HG02588 (cell line): ENCODE results near the gene STK25.

Source experiments
- ATAC-seq: cut with Tn5 transposase; IDR thresholded peaks from one replicate; pipeline ENCODE4 v1.9.1; 2021; ENCODE audit warnings: mild to moderate bottlenecking, moderate library complexity; ENCODE audit not compliant: unreplicated experiment

Gene STK25

DNA sequence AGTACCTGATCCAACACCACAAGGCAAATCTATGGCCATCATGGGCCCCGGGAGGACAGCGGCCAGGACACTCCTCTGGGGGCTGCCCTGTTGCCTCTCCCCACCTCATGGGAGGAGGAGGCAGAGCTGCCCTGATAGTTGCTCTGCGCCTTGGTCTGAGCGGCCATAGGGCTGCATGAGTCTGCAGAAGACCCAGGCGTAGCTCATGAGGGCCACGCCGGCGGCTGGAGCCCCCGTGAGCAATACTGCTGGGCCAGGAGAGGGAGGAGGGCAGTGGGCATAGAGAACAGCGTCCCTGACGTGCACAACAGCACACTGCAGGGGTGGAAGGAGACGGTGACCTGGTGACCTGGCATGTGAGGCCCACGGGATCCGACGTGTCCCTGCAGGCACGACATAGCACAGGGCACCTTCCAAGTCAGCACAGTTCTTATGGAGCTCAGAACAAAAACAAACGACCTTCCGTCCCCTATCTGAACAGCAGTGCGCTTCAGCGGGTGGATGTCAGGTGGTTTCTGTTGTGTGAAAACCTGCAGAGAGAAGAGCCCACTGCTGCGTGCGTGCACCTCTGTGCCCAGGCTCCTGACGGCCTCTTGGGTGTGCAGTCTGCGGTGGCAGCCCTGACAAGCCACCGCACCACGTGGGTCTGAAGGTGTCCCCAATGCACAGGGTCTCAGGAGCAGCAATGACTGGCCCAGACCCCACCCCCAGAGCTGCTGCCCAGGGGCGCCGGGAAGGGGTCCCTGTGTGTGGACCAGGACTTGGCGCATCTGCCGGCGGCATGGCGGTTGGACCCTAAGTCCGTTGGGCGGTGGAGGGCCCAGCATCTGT lies 13.0 kb downstream of the STK25 start:
- no peak for ATAC-seq

DNA sequence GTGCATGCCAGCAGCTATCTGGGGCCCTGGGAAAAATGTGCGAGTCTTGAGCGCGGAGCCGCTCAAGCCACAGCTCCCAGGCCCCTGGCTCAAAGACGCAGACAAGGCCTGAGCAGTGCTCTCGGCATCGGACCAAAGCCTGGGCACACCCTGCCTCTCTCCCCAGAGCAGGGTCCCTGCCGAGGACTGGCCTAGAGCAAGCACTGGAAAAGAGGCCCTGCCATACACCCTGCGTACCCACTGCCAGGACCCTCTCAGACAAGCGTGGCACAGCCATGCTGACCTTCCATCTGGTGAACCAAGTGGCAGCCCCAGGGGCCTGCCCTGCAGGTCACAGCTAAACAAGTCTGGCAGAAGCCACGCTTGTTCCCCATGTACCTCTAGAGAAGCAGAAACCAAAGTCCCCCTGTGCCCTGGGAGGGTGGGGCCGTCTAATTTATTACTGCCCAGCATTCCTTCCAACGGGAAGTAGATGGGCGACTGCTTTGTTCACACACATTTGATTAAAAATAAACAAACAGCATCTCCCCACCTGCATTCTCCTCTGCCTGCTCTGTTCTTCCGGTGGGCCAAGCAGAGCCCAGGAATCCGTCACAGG lies 14.0 kb downstream of the STK25 start:
- no peak for ATAC-seq

DNA sequence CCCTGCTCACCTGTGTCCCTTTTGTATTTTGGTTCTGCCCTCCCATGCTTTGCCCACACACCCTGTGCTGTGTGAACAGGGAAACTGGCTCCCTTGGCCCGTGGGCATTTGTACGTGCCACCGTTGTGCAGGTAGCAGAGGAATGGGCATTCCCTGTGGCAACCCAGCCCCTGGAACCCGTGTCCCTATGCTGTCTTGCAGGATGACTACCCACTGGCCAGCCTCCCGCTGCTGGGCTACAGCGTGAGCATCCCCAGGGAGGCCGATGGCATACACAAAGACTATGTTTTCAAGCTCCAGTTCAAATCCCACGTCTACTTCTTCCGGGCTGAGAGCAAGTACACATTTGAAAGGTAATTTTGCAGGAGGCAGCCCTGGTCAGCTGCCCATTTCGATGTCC lies 15.3 kb downstream of the STK25 start:
- ATAC-seq: no peak

DNA sequence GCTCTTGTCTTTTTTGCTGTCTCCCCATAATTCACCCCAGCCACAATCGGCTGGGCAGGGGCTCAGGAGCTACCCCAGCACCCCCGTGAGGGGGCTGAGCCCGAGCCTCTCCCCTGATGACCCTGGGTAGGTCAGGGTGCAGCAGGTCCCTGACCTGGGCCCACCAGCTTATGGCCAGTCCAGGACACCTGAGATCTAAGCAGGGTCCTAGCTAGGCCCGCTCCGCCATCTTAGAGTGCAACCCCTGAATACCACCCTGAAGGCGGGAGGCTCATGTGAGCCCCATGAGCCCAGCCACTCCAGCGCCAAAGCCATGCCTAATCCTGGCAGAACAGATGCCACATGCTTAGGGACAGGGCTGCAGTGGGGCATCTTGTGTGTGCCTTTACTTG lies 16.2 kb downstream of the STK25 start:
- ATAC-seq: no peak

DNA sequence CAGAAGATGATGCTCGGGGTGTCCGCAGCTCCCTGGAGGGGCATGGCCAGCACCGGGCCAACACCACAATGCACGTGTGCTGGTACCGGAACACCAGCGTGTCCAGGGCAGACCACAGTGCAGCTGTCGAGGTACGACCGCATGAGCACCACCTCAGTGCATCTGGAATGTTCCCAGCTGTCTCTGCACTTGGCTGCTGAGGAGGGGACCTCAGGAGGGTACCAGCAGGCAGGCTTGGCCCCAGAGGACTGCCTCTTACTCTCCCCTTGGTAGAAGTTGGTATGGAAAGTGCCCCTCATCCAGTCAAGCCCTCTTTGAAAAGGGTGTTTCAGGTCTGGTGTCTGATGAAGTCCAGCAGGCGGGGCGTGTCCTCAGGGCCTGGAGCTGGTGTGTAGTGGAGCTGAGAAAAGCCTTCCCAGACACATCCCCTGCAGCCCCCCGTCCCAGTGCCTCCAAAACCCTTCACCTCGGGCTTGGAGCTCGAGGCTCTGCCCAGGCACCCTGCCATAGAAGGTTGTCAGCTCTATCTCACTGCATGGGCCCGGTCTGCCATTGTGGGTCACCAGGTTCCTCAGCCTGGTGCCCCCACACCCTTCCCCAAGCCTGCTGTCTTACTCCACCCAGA lies 16.7 kb downstream of the STK25 start:
- ATAC-seq: no peak

DNA sequence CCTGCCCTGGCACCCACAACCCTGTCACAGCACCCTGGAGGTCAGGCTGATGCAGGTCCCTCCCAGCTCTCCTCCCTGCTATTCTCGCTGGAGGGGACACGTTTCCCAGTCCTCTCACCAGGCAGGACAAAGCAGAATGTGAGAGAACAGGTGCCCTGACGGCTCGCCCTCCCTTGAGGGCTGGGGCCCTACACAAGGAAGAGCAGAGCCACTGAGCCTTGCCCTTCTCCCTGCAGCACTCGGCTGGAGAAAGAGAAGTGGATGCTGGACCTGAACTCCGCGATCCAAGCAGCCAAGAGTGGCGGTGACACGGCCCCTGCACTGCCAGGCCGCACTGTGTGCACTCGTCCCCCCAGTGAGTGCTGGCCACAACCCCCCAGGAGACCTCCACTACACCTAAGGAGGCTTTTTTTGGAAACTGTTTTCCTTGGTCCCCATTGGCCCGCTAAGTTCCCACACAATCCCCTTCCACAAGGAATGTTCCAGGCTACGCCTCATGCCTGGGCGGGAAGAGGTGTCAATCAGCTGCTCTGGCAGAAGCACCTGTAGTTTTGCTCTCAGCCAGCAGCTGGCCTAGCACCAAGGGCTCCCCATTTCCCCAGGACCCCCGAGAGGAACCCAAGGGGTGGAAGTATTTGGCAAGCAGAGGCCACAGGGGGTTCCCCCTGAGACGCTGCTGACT lies 17.4 kb downstream of the STK25 start:
- no peak for ATAC-seq

DNA sequence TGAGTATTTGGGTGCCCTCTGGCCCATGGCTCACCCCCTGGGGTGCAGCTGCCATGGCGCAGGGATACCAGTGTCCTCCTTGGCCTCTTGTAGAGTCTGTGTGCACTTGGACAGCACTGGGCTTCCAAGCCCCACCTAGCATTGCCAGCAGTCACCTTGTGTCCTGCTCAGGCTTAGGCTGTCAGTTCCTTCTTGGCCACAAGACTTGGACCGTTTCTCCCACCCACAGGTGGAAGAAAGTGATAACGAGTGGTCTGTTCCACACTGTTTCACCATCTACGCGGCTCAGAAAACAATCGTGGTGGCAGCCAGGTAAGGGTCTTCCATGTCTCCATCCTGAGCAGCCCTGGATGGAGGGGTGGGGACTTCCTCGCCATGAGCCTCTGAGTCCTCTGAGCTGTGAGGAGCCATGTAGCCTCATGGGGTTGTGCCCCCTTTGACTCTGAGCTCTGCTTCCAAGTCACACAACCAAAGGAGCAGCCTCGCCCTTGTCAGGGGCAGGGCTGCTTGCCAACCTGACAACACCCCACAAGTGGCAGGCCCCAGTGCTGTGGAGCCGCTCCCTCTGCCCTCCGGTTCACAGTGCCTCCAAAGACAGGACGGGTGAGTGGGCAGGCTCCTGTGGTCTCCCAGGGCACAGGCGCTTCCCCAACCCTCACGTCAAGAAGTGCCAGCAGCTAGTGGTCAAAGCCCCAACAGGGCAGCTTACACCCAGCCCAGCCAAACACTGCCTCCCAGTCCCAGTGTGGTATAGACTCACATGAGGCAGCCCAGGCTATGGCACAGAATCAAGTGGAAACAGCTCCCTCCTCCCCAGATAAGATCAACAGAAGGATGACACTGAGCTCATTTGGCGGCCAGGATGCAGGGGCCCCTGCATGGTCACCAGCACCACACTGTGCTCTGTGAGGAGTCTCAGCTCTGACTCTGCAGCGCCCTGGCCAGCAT lies 18.4 kb downstream of the STK25 start:
- no peak for ATAC-seq

DNA sequence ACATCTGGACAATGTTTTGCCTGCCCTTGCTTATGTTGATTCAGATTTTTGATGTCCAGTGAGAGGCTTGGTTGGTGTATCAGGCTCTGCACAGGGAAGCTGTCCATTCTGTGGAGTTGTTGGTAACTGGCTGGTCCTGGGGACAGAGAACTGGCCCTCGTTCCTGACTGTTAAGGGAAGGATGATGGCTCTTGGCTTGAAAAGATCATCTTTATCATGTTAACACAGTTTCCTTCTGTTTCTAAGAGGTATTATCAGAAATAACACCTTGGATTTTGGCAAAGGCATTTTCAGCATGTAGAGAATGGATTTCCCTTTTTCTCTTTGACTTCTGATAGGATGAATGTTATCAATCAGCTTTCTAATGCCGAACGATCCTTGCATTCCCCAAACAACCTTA lies 19.3 kb downstream of the STK25 start:
- ATAC-seq: no peak

DNA sequence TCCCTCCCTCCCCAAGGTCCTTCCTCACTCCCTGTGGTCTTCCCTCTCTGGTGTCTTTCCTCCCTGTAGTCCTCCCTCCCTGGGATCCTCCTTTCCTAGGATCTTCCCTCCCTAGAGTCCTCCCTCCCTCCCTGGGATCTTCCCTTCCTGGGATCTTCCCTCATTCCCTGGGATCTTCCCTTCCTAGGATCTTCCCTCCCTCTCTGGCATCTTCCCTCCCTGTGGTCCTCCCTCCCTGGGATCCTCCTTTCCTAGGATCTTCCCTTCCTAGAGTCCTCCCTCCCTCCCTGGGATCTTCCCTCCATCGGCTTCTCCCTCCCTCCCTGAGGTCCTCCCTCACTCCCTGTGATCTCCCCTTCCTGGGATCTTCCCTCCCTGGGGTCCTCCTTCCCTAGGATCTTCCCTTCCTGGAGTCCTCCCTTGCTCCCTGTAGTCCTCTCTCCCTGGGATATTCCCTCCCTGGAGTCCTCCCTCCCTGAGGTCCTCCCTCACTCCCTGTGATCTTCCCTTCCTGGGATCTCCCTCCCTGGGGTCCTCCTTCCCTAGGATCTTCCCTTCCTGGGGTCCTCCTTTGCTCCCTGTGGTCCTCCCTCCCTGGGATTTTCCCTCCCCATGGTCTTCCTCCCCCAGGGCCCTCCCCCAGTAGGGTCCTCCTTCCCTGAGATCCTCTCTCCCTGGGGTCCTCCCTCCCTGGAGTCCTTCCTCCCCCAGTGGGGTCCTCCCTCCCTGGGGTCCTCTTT lies 23.0 kb downstream of the STK25 start:
- no peak for ATAC-seq

DNA sequence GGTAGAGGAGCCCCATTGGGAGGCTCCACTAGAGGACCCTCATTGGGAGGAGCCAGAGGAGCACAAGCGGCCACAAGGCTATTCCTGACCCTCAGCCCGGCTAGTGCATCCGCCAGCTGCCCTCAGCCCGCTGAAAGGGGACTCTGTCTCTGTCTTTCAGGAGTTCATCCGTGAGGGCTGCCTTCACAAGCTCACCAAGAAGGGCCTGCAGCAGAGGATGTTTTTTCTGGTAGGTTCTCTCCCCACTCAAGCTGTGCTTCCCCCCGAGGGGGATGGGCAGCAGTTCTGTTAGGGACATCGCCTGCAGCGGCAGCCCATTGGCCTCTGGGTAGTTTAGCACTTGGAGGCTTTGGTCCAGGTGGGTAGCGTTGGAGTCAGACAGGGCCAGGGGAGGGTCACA lies 25.1 kb downstream of the STK25 start:
- ATAC-seq: no peak

DNA sequence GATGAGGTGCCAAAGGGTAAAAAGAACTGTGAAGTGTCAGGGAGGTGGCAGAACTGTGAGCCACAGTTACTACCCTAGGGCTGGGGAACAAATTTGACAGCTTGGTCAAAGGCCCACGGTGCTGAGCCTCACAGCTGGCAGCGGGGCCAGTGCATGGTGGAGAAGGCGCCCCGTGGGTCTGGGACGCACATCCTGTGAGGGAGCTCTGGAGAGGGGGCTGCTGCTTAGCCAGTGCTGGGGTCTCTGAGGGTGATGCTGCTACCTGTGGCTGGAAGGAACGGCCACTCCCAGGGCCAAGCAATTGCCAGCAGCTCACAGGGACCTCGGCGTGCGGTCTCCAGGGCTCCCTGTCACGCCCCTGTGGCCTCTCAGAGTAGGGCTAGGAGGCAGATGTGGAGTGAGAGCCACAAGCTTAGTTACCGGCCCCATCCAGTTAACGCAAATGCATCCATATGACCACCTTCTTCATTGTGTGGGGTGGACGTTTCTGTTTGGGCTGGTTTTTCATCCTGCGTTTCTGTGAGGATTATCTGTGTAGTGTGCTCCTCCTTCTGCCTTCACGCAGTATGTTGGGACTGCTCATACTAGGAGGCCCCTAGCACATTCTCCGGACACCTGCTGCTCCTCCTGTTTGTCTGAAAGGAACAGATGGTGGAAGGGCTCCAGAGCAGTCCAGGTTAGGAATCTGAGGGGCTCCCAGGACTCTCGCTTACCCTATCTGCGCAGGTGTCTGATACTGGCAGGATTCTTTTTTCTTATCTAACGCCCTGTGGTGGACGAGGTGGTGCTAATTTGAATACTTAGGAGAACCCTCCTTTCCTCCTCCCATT lies 26.0 kb downstream of the STK25 start:
- no peak for ATAC-seq

DNA sequence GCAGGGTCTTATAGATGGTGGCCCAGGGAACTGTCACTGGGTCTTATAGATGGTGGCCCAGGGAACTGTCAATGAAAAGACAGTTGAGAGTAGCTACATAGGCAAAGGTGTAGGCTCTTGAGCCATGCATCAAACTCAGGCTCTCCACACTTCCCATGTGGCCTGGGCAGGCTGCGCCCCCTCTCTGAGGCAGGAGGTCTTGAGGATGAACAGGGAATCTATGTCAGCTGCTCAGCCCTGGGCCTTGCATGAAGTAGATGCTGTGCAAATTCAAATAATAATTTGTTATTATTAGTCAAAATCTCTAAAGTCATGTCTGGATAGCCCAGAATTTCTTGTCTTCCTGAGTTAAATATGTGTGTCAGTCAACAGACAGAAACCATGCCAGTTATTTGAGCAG lies 26.7 kb downstream of the STK25 start:
- ATAC-seq: no peak

DNA sequence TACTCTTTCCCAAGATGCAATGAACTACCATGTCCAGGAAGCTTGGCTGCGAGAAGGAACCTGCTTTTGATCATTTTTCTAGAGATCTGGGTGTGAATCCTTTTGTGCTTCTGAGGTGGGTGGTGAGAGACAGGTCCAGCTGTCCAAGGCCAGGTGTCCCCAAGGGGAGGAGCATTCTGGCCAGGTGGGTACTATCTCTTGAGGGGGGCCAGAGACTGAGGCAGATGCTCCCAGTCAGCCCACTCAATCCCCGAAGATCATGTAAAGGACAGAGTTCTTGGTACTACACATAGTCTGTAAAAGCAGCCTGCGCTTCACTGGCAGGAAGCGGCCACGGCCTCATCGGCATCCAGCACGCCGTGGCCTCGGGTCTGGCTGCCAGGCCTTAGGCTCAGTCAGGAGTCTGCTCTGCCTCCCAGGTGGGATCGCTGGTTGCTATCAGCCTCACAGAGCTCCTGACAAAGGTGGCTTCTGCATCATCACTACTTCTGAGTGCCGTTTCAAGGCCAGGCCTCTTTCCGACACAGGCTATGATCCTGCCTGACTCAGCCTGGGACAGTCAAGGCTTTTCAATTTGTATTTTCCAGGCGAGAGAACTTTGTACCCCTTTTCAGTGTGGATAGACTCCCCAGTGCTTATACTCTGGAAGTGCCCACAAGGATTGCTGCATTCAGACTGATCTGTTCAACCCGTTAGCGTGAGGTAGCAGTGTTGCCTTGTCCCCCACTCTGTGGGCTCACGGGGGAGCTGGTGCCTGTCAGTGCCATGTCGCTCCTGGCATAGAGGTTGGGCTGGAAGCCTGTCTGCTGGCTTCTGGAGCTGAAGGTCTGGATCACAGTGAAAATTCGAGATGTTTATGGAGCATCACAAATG lies 29.1 kb downstream of the STK25 start:
- no peak for ATAC-seq

DNA sequence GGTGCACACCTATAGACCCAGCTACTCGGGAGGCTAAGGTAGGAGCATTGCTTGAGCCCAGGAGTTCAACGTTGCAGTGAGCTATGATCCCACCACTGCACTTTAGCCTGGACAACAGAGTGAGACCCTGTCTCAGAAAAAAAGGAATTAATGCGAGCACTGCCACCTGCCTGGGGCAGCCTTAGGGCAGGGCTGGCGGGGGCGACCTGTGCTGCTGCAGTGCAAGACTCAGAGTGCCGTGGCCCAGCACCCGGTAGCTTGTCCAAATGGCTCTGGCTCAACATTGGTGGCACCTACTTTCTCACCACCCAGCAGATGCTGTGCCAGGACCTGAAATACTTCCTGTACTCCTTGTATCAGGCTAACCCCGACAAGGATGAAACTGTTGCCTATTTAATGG lies 30.2 kb downstream of the STK25 start:
- no peak for ATAC-seq

DNA sequence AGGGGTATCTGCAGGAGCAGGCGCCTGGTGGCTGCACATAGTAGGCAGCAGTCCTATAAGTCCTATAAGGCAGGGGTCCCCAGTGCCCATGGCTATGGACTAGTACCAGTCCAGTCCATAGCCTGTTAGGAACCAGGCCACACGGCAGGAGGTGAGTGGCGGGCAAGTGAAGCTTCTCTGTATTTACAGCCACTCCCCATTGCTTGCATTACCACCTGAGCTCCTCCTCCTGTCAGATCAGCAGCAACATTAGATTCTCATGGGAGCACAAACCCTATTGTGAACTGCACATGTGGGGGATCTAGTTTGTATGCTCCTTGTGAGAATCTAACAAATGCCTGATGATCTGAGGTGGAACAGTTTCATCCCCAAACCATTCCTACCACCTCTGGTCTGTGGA lies 33.1 kb downstream of the STK25 start:
- ATAC-seq: no peak

DNA sequence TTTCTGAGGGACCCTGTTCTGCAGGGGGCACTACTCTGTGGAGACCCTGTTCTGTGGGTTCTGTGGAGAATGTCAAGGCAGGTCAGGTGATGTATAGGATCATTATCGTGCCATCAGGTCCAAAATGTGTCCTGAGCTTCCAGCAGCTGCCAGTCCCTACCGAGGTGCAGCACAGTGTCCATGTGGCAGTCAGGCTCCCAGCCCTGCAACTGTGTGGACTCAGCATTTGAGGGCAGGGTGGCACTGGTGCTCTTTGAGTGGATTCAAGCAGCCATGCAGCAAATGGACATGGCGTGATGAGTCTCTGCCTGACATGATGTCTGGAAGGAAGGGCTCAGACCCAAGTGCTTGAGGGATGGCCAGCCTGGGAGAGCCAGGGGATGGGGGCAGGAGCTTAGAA lies 35.0 kb downstream of the STK25 start:
- no peak for ATAC-seq

DNA sequence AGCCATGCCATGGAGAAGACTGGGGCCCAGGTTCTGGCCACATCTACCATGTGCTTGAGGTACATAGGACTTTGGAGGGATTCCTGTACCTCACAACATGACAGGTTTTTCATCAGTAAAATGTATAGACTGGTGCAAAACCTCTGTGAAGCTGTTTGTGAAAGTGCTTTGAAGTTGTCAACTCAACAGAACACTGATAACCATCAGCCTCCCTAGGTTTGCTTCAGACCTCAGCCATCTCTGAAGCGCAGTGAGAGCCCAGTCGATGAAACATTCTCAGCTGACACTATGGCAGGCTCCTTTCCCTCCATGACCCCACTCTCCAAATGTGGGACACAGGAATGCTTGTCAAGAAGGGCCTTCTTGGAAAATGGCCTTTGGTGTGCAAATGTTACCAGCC lies 38.6 kb downstream of the STK25 start:
- no peak for ATAC-seq

DNA sequence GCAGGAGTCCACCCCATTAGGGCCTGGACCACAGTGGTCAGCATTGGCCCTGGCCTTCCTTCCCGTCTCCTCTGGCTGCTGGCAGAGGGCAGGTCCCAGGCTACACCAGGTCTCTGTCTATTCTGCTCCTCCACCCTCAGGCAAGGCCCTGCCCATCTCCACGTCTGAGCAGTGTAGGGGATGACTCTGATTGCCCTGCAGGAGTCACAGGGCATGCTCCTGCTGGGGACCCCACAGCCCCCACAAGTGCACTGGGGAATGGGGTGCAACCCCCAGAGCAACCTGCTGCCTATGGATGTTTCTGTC lies 40.0 kb downstream of the STK25 start:
- no peak for ATAC-seq
